HUES48 (cell line): Measurements from ENCODE around the gene SLC23A2.
"Not testable (repeated sequence)": the region's sequence is repeated elsewhere in the genome, so short reads cannot be mapped to it uniquely, and the experiment has no call there.

Experiments
- H3K27ac ChIP-seq: one replicate; pipeline ENCODE4 v1.7.0; 2013; ENCODE audit warnings: low read depth, low read length, inconsistent platforms
- H3K27me3 ChIP-seq: 2 replicates; pipeline ENCODE4 v1.6.1; 2013; ENCODE audit warnings: mild to moderate bottlenecking, low read length; ENCODE audit not compliant: control insufficient read depth, insufficient read depth
- H3K36me3 ChIP-seq: 2 replicates; pipeline ENCODE4 v1.6.1; 2013; ENCODE audit warnings: low read length; ENCODE audit not compliant: control insufficient read depth, insufficient read depth
- H3K4me1 ChIP-seq: 2 replicates; pipeline ENCODE4 v1.6.1; 2013; ENCODE audit warnings: mild to moderate bottlenecking, low read length; ENCODE audit not compliant: control insufficient read depth, insufficient read depth
- H3K4me3 ChIP-seq: 2 replicates; pipeline ENCODE4 v1.5.1; 2013; ENCODE audit warnings: mild to moderate bottlenecking, low read depth, low read length
- H3K9ac ChIP-seq: 2 replicates; pipeline ENCODE4 v1.6.1; 2013; ENCODE audit warnings: mild to moderate bottlenecking, low read depth, low read length, moderate library complexity
- H3K9me3 ChIP-seq: 2 replicates; pipeline ENCODE4 v1.6.1; 2013; ENCODE audit warnings: low read length; ENCODE audit not compliant: control insufficient read depth, insufficient read depth

SLC23A2 gene

GRCh38 chr20:5004825-5005224, 3.5 kb upstream of the SLC23A2 start:
- H3K4me3 ChIP-seq, H3K27me3 ChIP-seq, H3K4me1 ChIP-seq, H3K9me3 ChIP-seq, H3K27ac ChIP-seq, H3K36me3 ChIP-seq, H3K9ac ChIP-seq: not testable (repeated sequence)

GRCh38 chr20:5003626-5004025, 2.3 kb upstream of the SLC23A2 start:
- Histone ChIP-seq H3K4me3 (no peak overlapping the region), H3K4me1 (no peaks in the 10 kb centered on the region), H3K9me3 (no peaks in the 10 kb centered on the region), H3K9ac (no peak overlapping the region), H3K27ac (no peak overlapping the region), H3K36me3 (no peaks in the 10 kb centered on the region), H3K27me3 (peaks cover 5% of the 10 kb centered on the region; the same call in 1 of the 2 replicates)

GRCh38 chr20:5002077-5002413, 735 bp upstream of the SLC23A2 start:
- Histone ChIP-seq H3K4me1 (peaks cover 5% of the 10 kb centered on the region; the same call in 1 of the 2 replicates), H3K4me3 (peak overlapping the region; percentile 84), H3K27me3 (peaks cover 5% of the 10 kb centered on the region; the same call in 1 of the 2 replicates), H3K36me3 (no peaks in the 10 kb centered on the region), H3K27ac (no peak overlapping the region), H3K9me3 (no peaks in the 10 kb centered on the region), H3K9ac (no peak overlapping the region)

GRCh38 chr20:5000263-5001173, 792 bp downstream of the SLC23A2 start:
- Histone ChIP-seq H3K27ac (no peak overlapping the region), H3K9me3 (no peaks in the 10 kb centered on the region), H3K36me3 (no peaks in the 10 kb centered on the region), H3K4me3 (peak overlapping the region; percentile 84), H3K9ac (no peak overlapping the region), H3K4me1 (peaks cover 5% of the 10 kb centered on the region; the same call in 1 of the 2 replicates), H3K27me3 (peaks cover 5% of the 10 kb centered on the region; the same call in 1 of the 2 replicates)

GRCh38 chr20:4999788-5000187, 1.5 kb downstream of the SLC23A2 start:
- H3K9me3 ChIP-seq = no peaks in the 10 kb centered on the region
- peaks cover 11% of the 10 kb centered on the region; the same call in 1 of the 2 replicates for H3K4me1 ChIP-seq
- peaks cover 5% of the 10 kb centered on the region; the same call in 1 of the 2 replicates for H3K27me3 ChIP-seq
- no peak overlapping the region for H3K9ac ChIP-seq
- H3K4me3 ChIP-seq = no peak overlapping the region; the same call in 1 of the 2 replicates
- no peaks in the 10 kb centered on the region for H3K36me3 ChIP-seq
- H3K27ac ChIP-seq = no peak overlapping the region

- peaks cover 11% of the 10 kb centered on the region; the same call in 1 of the 2 replicates for H3K4me1 ChIP-seq
- no peak overlapping the region for H3K27ac ChIP-seq
- H3K4me3 ChIP-seq = no peak overlapping the region
- no peak overlapping the region for H3K9ac ChIP-seq
- H3K36me3 ChIP-seq = no peaks in the 10 kb centered on the region
- peaks cover 5% of the 10 kb centered on the region; the same call in 1 of the 2 replicates for H3K27me3 ChIP-seq
- H3K9me3 ChIP-seq = no peaks in the 10 kb centered on the region
Observed at GRCh38 chr20:4998160-4998651, 3.1 kb downstream of the SLC23A2 start.

GRCh38 chr20:4997222-4997621, 4.1 kb downstream of the SLC23A2 start:
- Histone ChIP-seq H3K4me1 (peaks cover 11% of the 10 kb centered on the region; the same call in 1 of the 2 replicates), H3K9ac (no peak overlapping the region), H3K4me3 (no peak overlapping the region), H3K27me3 (peaks cover 5% of the 10 kb centered on the region; the same call in 1 of the 2 replicates), H3K36me3 (no peaks in the 10 kb centered on the region), H3K27ac (no peak overlapping the region), H3K9me3 (no peaks in the 10 kb centered on the region)

GRCh38 chr20:4989570-4989969, 11.7 kb downstream of the SLC23A2 start:
- Histone ChIP-seq H3K4me1 (peaks cover 3% of the 10 kb centered on the region; the same call in 1 of the 2 replicates), H3K4me3 (no peak overlapping the region), H3K27ac (no peak overlapping the region)

GRCh38 chr20:4987130-4987529, 14.2 kb downstream of the SLC23A2 start:
- Histone ChIP-seq H3K27ac (no peak overlapping the region), H3K36me3 (no peaks in the 10 kb centered on the region), H3K4me3 (no peak overlapping the region), H3K27me3 (no peaks in the 10 kb centered on the region), H3K9me3 (no peaks in the 10 kb centered on the region), H3K4me1 (peaks cover 3% of the 10 kb centered on the region; the same call in 1 of the 2 replicates), H3K9ac (no peak overlapping the region)

More at GRCh38 chr20:4989570-4989969, 11.7 kb downstream of the SLC23A2 start:
- Histone ChIP-seq H3K9ac (no peak overlapping the region), H3K27me3 (no peaks in the 10 kb centered on the region), H3K9me3 (no peaks in the 10 kb centered on the region), H3K36me3 (no peaks in the 10 kb centered on the region)

- Histone ChIP-seq H3K27ac (no peak overlapping the region), H3K4me3 (no peak overlapping the region), H3K4me1 (peaks cover 3% of the 10 kb centered on the region; the same call in 1 of the 2 replicates), H3K9me3 (no peaks in the 10 kb centered on the region), H3K36me3 (no peaks in the 10 kb centered on the region), H3K9ac (no peak overlapping the region), H3K27me3 (no peaks in the 10 kb centered on the region)
Observed at GRCh38 chr20:4985658-4986057, 15.7 kb downstream of the SLC23A2 start.

GRCh38 chr20:4982281-4982680, 19.0 kb downstream of the SLC23A2 start:
- H3K9me3 ChIP-seq = no peaks in the 10 kb centered on the region
- no peaks in the 10 kb centered on the region for H3K36me3 ChIP-seq
- no peak overlapping the region for H3K4me3 ChIP-seq
- no peak overlapping the region for H3K9ac ChIP-seq
- H3K4me1 ChIP-seq = peaks cover 14% of the 10 kb centered on the region
- H3K27ac ChIP-seq = no peak overlapping the region
- H3K27me3 ChIP-seq = no peaks in the 10 kb centered on the region
